ENCODE results near the gene CEND1. TPM values are rescaled to one million over a fixed set of nuclear protein-coding genes. Genes with fewer than 3 reads are reported as not detected.

CEND1 gene
- total RNA-seq, 1 donor from 2014 or later: 0.20 TPM

DNA sequence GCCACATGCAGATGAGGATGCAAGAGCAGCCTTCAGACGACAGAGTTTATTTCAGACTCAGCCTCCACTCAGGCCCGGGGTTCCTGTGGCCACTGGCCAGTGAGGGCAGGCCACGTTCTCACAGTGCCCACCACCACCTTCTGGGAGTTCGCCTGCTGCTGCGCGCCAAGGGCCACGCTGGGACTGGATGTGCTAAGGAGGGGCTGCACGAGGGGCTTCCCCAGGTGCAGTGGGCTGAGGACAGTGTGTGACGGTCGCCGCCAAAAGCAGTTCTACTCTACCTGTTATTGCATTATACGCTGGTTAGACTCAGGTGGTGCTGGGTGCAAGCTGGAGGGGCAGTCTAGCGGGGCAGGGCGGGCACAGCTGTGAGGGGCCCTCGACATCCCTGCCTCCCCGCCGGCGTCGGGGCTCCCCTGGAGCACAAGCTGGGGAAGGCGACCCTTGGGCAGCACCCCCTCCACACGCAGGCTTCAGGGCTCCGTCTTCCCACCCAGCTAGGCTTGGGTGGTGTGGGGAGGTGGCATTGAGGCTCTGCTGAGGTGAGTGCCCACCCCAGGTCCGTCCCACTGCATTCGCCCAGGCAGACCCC, 2.7 kb downstream of the CEND1 start:
- Mint-ChIP-seq H3K27ac (ENCODE audit: unreplicated experiment) (no peak overlapping the region), H3K9me3 (ENCODE audit: low read depth) (no peaks in the 10 kb centered on the region), H3K4me1 (ENCODE audit: low read depth) (peaks cover 13% of the 10 kb centered on the region), H3K36me3 (ENCODE audit: low read depth) (peaks cover 5% of the 10 kb centered on the region), H3K4me3 (ENCODE audit: unreplicated experiment) (no peak overlapping the region), H3K27me3 (ENCODE audit: low read depth) (no peaks in the 10 kb centered on the region)
- no peak for TF ChIP-seq CTCF (IDR thresholded peaks at IDR 0.05)
- no peak for DNase-seq (ENCODE audit: low spot score)

- H3K36me3 Mint-ChIP-seq (ENCODE audit: low read depth): peaks cover 5% of the 10 kb centered on the region
- no peak overlapping the region for H3K4me3 Mint-ChIP-seq (ENCODE audit: unreplicated experiment)
- no peaks in the 10 kb centered on the region for H3K27me3 Mint-ChIP-seq (ENCODE audit: low read depth)
- H3K4me1 Mint-ChIP-seq (ENCODE audit: low read depth): peaks cover 15% of the 10 kb centered on the region
- DNase-seq (ENCODE audit: low spot score): no peak
- H3K9me3 Mint-ChIP-seq (ENCODE audit: low read depth): no peaks in the 10 kb centered on the region
- no peak overlapping the region for H3K27ac Mint-ChIP-seq (ENCODE audit: unreplicated experiment)
- TF ChIP-seq CTCF (IDR thresholded peaks at IDR 0.05): no peak
These were observed 3.4 kb downstream of the CEND1 start for GRCh38 chr11:786235-787083.

GRCh38 chr11:783581-784015, 6.3 kb downstream of the CEND1 start:
- no peaks in the 10 kb centered on the region for H3K9me3 Mint-ChIP-seq (ENCODE audit: low read depth)
- DNase-seq (ENCODE audit: low spot score): no peak
- H3K4me1 Mint-ChIP-seq (ENCODE audit: low read depth): peaks cover 30% of the 10 kb centered on the region
- H3K27me3 Mint-ChIP-seq (ENCODE audit: low read depth): no peaks in the 10 kb centered on the region
- peaks cover 5% of the 10 kb centered on the region for H3K36me3 Mint-ChIP-seq (ENCODE audit: low read depth)
- peak; percentile 84 for TF ChIP-seq CTCF (IDR thresholded peaks at IDR 0.05)
- no peak overlapping the region for H3K4me3 Mint-ChIP-seq (ENCODE audit: unreplicated experiment)
- H3K27ac Mint-ChIP-seq (ENCODE audit: unreplicated experiment): peak overlapping the region; percentile 86

DNA sequence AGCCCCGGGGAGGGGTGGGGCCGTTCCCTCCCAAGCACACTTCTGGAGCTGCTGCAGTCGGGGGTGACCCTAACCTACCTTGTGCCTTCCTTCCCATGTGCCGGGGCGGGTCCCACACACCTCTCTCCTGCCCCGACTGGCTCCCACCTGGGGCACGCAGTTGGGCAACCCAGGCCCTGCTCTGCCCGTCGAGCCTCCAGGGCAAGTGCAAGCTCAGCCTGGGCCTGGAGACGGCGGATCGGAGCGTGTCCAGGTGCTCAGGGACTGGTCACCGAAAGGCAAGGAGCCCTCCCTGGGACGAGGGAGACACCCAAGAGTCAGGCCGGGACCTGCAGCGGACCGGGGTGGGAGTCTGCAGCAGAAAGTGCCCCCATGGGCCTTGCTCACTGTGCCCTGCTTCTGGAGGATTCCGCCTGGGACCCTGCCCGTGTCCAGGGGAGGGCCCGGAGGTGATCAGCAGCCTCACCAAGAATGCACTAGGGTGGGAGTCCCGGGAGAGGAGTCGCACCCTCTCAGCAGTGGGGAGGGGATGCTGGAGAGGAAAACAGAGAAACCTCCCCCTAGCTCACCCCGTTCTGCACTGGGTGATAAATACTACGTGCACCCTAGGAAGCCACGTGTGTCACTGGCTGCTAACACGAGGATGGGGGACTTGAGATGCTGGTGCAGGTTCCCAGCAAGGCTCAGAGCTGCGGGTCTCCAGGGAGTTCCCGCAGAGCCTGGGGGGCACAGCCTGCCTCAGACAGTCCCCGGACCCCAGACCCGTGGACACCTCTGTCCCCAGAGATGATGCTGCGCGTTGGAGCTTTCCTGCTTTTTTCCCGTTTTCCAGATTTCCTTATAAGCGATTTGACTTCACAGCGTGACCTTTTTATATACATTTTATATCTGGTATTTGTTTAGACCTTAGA, 7.4 kb downstream of the CEND1 start:
- Mint-ChIP-seq H3K27ac (ENCODE audit: unreplicated experiment) (no peak overlapping the region), H3K4me1 (ENCODE audit: low read depth) (peaks cover 33% of the 10 kb centered on the region), H3K9me3 (ENCODE audit: low read depth) (no peaks in the 10 kb centered on the region), H3K36me3 (ENCODE audit: low read depth) (peaks cover 5% of the 10 kb centered on the region), H3K27me3 (ENCODE audit: low read depth) (no peaks in the 10 kb centered on the region), H3K4me3 (ENCODE audit: unreplicated experiment) (no peak overlapping the region)
- no peak for DNase-seq (ENCODE audit: low spot score)
- no peak for TF ChIP-seq CTCF (IDR thresholded peaks at IDR 0.05)
